GM18858 (cell line): ENCODE measurements around the gene FUS.

Source experiments
- ATAC-seq: cut with Tn5 transposase; IDR thresholded peaks from one replicate; pipeline ENCODE4 v1.9.1; 2021; ENCODE audit not compliant: unreplicated experiment

The FUS gene

GRCh38 chr16:31200821-31201568, 21.1 kb downstream of the FUS start:
- no peak for ATAC-seq

DNA sequence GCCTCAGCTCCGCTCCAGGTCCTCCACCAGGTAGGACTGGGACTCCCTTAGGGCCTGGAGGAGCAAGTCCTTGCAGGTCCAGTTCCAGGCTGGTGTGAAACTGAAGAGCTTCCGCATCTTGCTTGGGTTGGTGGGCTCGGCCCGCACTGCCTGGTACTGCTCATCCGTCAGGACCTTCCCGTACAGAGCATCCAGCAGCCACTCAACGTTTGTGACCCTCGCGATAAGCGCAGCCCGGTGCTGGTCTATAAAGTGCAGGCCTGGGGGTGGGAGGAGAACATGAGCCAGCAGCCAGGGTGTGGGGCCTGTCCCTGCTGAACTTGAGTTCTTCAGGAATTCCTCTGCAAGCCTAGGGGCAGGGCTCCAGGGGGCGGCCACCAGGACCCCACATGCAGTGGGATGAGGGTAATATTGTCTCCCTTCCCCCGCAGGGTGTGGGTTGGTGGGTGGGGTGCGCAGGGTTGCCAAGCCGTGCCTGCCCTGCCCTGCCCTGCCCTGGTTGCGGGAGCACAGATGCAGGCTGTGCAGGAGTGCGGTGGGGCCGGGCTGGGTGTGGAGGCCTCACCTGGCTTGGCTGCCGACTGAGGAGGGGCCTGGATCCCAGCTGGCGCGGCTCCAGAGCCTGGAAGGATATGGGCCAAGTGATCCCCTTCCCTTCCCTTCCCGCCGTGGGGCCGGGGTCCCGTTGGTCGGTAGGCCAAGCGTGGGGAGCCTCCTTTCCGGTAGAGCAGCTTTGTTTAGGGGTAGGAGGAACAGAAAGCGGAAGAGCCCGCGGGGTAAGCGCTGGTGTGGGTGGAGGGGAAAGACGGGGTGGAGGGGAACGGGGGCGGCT, 21.9 kb downstream of the FUS start:
- ATAC-seq: no peak

GRCh38 chr16:31202414-31203375, 22.8 kb downstream of the FUS start, which contains the start of gene PYCARD:
Gene PYCARD (minus strand): TSS chr16:31202760. CDS start chr16:31202690, 70 bp downstream.
- ATAC-seq: no peak

- ATAC-seq: no peak
These were observed 25.1 kb downstream of the FUS start for GRCh38 chr16:31204871-31205666.

GRCh38 chr16:31206776-31207175, 26.8 kb downstream of the FUS start:
- no peak for ATAC-seq

- ATAC-seq: no peak
These were observed 33.4 kb downstream of the FUS start for GRCh38 chr16:31213342-31213741.

DNA sequence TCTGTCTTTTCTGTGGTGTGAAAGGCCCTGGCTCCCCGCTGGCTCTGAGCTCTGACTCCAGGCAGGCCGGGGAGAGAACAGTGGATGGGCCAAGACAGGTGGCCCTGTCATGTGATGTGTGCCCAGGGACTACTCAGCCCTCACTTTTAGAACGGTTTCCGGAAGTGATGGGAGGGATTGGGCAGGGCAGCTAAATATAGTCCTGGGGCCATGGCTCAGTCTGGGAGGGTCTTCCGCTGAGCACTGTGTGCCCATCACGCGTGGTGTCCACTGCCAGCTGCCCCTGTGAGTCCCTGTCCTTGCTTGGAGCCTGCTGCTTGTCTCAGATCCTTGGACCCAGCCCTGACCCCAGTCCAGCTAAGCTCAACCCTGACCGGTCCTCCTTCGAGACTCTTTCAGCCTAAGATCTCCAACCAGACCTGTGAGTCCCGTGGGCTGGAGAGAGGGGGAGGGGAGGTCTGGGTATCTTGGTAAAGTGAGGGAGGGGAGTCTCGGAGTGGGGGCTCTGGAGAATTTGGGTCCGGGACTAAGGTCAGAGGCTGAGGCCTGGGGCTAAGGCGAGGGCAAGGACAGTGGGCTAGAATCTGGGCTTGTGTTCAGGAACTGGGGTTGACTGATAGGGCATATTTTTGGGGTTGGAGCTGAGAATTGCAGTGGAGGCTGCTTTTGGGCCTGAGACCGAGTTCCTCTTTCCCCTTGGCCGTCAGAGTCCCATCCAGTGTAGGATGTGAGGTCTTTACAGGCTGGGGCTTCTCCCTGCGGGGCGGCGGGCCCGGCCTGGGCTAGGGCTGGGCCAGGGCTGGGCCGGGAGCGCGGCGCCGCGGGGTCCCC, 34.2 kb downstream of the FUS start, which contains the start of gene TRIM72:
TSS of gene TRIM72 (plus strand) at position 243 of the 831 bp plus-strand sequence. CDS start 620 bp downstream, outside the sequence.
- no peak for ATAC-seq

- no peak for ATAC-seq
These were observed 34.9 kb downstream of the FUS start for GRCh38 chr16:31214708-31215286.

- no peak for ATAC-seq
These were observed 35.6 kb downstream of the FUS start for GRCh38 chr16:31215287-31216162.

DNA sequence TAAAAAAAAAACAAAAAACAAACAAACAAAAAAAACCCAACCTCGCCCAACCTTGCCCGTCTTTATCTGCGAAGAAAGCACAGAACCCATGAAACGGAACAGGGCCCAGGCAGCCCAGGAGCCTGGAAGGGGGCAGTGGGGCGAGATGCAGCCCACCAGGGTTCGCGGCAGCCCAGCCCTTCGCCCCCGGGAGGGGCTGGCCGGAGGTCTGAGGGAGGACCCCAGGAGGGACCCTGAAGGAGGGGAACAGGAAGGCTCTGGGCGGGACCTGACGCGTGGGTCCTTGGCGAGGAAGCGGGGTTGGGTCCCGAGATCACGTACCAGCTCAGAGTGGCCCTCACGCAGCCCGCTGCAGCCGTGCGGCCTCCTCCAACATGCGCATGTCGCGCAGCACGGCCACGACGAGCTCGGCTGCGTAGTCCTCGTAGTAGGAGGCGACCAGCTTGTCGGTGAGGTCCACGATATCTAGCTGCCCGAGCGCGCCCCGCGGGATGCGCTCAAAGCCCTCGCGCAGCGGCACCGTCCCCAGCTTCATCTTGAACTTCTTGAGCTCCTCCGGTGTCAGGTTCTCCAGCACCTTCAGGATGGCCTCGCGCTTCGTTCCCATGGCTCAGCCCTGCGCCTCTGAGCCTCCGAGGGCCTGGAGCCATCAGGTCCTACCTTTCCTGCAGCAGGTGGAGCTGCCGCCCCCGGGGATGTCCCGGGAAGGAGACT, 36.6 kb downstream of the FUS start, which contains the start of gene PYDC1:
TSS of gene PYDC1 (minus strand) at position 714 of the 714 bp plus-strand sequence. CDS start at position 607, 107 bp downstream.
- ATAC-seq: no peak

- no peak for ATAC-seq
These were observed 37.2 kb downstream of the FUS start for GRCh38 chr16:31217136-31217530.

GRCh38 chr16:31219154-31219741, 39.3 kb downstream of the FUS start:
- ATAC-seq: no peak

- ATAC-seq: no peak
These were observed 41.6 kb downstream of the FUS start for GRCh38 chr16:31221357-31222160.

DNA sequence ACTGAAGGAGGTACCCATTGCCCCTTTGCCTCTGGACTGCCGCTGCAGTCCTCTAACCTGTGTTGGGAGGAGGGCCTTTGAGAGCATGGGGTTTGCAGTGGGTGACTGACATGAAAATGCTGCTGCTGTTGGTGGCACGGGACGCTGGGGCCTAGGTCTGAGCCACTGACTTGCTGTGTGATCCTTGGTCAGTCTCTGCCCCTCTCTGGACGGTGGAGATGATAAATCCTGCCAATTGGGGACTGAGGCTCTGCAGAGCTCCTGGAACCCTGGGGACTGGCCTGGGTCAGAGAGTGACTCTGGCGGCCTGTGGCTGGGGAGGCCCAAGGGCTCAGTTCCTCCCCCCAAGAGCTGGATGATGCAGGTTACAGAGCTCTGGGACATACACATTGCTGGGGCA, 43.1 kb downstream of the FUS start:
- no peak for ATAC-seq

DNA sequence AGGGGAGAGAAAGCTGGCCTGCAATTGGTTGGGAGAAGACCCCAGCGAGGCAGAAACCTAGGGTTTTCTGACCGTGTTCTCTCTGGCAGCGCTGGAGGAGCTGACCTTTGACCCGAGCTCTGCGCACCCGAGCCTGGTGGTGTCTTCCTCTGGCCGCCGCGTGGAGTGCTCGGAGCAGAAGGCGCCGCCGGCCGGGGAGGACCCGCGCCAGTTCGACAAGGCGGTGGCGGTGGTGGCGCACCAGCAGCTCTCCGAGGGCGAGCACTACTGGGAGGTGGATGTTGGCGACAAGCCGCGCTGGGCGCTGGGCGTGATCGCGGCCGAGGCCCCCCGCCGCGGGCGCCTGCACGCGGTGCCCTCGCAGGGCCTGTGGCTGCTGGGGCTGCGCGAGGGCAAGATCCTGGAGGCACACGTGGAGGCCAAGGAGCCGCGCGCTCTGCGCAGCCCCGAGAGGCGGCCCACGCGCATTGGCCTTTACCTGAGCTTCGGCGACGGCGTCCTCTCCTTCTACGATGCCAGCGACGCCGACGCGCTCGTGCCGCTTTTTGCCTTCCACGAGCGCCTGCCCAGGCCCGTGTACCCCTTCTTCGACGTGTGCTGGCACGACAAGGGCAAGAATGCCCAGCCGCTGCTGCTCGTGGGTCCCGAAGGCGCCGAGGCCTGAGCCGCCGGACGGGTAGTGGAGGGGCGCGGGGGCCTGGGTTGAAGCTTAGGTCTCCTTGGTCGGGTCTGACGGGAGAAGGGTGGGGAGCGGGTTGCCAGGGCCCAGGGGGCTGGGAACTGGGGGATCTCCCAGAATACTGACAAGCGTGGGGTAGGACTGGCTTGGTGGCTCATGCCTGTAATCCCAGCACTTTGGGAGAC, 44.4 kb downstream of the FUS start:
- ATAC-seq: no peak
